GM18517 (cell line): Measurements from ENCODE around the gene SYT17.

ENCODE experiments used
- ATAC-seq: cut with Tn5 transposase; IDR thresholded peaks from one replicate; pipeline ENCODE4 v1.9.1; 2021; ENCODE audit warnings: mild to moderate bottlenecking, moderate library complexity; ENCODE audit not compliant: unreplicated experiment

Gene SYT17

DNA sequence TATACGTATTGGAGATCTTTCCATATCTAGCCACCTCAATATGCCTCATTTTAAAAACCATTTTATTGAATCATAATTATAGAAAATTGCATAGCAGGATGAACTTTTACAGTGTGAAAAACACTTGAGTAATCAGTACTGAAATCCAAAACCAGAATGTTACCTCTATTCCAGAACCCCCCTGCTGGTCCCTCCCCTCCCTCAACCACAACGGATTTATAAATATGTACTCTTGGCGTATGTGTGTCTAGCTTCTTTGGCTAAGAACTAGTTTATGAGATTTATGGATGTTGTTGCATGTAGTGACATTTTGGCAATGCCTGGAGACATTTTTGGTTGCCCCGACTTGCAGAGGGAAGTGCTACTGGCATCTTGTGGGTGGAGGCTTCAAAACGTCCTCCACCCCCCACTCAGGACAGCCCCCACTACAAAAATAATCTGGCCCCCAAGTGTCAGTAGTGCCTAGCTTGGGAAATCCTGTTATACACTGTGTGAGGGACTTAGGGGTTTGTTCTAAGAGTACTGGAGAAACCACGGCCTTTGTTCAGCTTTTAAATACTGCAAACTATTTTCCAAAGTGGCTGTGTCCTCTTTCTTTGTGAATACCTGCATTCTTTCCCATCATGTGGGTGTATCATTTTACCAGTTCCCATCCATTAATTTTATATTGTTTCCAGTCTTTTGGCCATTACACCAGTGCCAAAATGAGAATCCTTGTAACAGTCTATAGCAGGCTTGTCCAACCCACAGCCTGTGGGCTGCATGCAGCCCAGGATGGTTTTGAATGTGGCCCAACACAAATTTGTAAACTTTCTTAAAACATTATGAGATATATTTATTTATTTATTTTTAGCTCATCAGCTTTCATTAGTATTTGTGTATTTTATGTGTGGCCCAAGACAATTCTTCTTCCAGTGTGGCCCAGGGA is 30.6 kb upstream of the SYT17 start:
- ATAC-seq = no peak

DNA sequence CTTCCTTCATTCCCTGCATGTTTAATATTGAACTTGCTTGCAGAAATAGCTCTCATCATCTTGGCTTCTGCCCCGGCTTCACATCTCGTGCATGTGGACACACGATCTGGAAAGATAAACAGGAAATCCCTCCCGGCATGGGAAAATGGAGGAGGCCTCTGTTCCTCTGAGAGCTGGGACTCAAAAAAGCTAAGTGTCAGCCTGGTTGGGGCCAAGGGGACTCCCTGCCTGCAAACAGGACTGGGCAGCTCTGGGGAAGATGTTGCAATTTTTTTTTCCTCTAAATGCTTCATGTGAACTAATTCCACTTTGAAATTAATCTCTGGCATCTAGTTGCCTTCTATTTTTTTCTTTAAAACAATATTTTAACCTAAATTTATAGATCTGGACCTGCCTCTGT is 29.4 kb upstream of the SYT17 start:
- no peak for ATAC-seq

DNA sequence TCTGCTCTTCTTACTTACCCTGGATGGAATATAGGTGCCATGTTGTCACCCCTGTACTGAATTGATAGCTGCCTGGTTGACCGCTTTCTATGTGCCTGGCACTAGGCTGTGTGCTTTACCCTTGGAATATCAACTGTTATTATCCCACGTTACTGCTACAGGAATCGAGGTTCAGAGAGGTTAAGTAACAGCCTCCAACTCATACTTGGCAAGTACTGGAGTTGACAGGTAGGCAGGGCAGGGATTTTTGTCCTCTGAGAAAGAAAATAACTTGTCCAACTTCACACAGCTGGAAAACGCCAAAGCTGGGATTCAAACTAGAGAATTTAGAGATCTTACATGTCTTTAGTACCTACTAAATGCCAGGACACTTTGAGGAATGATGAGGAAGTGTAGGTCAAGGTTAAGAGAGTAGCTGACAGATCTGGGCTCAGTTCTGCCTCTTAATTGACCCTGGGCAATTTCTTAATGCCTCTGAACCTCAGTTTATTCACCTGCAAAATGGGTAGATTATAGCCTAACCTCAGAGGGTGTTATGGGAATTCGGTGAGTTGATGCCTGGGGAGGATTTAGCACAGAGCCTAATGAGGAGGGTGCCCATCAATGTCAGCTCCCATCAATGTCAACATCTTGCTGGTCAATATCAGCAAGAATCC is 28.5 kb upstream of the SYT17 start:
- ATAC-seq = no peak

- ATAC-seq = no peak
These were observed 27.6 kb upstream of the SYT17 start for GRCh38 chr16:19140396-19140795.

GRCh38 chr16:19142939-19143598 is 25.0 kb upstream of the SYT17 start:
- ATAC-seq = no peak

GRCh38 chr16:19143599-19143956 is 24.5 kb upstream of the SYT17 start:
- no peak for ATAC-seq

DNA sequence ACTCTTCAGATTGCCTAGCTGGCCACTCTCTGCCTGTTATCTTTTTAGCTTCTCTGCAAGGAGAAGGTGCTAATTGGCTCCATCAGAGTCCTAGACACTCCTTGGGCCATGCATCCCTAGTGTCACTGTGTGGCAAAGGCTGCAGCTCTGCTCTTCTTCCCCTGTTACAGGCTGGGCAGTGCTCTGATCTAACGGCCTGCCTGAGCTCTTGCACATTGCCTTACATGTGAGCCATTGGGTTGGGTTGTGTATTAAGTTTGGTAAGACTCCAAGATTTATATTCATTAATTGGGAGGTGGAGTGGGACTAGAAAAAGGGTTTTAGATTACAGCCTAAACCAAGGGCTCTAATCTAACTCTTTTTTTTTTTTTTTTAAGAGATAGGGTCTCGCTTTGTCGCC is 23.0 kb upstream of the SYT17 start:
- ATAC-seq = no peak

GRCh38 chr16:19147126-19147525 is 20.9 kb upstream of the SYT17 start:
- ATAC-seq = no peak

DNA sequence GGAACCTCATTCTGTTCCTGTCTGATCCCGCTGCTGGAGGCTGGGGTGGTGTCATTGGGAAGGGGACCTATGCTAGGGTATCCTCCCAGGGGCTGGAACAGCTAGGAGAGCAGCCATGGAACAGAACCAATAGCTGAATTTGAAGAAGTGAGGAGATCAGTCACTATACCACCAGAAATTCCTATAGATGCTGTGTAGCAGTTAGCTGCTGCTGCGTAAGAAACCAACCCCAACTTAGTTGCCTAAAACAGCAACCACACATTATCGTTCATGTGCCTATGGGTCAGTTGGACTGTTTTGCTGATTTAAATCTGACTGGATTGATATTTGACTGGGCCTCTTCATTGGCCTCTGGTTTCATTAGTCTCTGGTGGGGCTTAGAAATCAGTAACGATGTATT is 20.4 kb upstream of the SYT17 start:
- ATAC-seq = no peak

DNA sequence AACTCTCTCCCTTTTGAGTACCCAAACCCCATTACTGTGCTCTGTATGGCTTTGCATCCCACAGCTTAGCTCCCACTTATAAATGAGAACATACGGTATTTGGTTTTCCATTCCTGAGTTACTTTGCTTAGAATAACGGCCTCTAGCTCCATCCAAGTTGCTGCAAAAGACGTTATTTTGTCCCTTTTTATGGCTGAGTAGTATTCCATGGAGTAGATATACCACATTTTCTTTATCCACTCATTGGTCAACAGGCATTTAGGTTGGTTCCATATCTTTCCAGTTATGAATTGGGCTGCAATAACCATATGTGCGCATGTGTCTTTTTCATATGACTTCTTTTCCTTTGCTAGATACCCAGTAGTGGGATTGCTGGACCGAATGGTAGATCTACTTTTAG is 19.9 kb upstream of the SYT17 start:
- ATAC-seq = no peak

- ATAC-seq = no peak
These were observed 16.7 kb upstream of the SYT17 start for GRCh38 chr16:19151310-19151709.

DNA sequence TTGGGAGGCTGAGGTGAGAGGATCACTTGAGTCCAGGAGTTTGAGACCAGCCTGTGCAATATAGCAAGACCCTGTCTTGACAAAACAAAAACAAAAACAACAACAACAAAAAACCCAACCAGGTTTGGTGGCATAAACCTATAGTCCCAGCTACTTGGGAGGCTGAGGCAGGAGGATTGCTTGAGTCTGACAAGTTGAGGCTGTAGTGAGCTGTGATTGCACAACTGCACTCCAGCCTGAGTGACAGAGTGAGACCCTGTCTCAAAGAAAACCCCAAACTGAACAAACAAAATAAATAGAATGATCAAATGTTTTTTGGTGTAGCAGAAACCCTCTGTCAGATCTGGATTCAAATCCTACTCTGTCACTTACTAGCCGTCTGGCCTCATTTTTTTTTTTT is 16.0 kb upstream of the SYT17 start:
- no peak for ATAC-seq

GRCh38 chr16:19153876-19154275 is 14.2 kb upstream of the SYT17 start:
- no peak for ATAC-seq

DNA sequence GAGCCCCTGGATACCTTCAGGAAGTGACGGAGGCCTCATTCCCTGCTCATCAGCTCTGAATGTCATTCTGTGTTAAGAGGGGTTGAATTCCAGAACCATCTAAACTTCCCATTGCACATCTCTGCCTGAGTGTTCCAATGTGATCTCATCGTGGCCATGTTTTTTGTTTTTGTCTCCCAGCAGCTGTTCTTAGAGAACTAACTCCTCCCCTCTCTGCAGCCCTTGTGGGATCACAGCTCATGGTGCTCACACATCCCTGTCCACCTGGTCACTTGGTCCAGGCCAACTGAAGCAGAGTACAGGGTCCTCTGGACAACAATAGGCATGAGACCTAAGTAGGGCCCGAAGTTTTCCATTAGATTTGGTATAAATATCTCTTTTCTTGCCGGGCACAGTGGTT is 6.0 kb upstream of the SYT17 start:
- ATAC-seq = no peak

- no peak for ATAC-seq
These were observed 4.8 kb upstream of the SYT17 start for GRCh38 chr16:19163215-19163614.

GRCh38 chr16:19164285-19164684 is 3.8 kb upstream of the SYT17 start:
- no peak for ATAC-seq

GRCh38 chr16:19165101-19165500 is 2.9 kb upstream of the SYT17 start:
- no peak for ATAC-seq

DNA sequence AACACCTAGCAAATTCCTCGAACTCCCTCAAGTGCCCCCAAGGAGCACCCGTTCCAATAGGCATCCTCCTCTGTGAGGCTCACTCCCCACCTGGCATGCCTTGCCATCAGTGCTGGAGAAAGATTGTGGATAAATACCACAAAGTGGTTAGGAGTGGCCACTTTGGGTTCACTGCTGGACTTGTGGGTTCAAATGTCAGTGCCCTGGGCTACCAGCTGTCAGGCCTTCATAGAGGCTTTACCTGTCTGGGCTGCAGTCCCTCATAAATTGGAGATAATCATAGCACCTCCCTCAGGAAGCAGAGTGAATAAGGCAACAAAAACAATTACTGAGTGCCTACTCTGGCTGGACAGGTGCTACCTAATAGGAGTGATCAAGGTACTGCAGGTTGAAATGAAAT is 1.5 kb upstream of the SYT17 start:
- ATAC-seq = no peak

- ATAC-seq = no peak
These were observed 486 bp downstream of the SYT17 start for GRCh38 chr16:19168371-19169081.

DNA sequence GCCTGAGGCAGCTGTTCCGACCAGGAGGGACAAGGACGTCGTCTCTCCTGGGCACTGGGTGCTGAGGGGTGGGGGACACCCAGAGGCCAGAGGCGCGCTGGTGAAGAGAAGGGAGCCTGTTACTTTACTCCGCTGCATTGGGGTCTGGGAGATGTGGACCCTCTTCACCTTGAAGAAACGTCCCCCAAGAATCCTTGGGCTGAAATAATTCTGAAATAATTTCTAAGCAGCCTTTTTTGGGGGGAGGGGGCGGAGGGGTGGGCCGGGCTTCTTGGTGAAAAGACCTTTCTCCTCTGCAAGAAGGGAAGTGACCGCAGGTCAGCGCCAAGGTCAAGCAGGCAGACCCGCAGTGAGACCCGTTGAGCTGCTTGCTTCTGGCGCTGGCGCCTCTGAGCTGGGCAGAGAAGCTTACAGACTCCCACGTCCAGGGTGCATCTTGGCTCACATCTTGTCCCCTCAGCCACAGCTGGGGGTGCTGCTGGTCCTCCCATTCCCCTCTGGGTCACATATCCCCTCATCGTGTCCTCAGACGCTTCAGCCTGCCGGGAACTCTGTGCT is 1.1 kb downstream of the SYT17 start:
- no peak for ATAC-seq

GRCh38 chr16:19170043-19170655 is 2.1 kb downstream of the SYT17 start:
- no peak for ATAC-seq
